Neural crest cell (in vitro differentiated cells): Measurements from ENCODE around the gene PRKCA. TPM values are rescaled to one million over a fixed set of nuclear protein-coding genes. Genes with fewer than 3 reads are reported as not detected.

Experiments used
- DNase-seq: peaks from one replicate; pipeline ENCODE4 v3.0.0; 2021; ENCODE audit warnings: low read depth, mixed read lengths, low spot score
- H3K27ac Mint-ChIP-seq: one replicate; pipeline ENCODE4 v1.8.0; 2021; ENCODE audit warnings: mild to moderate bottlenecking, mixed read lengths; ENCODE audit not compliant: unreplicated experiment
- H3K27me3 Mint-ChIP-seq: 2 replicates; pipeline ENCODE4 v1.8.0; 2021; ENCODE audit warnings: low read depth, mild to moderate bottlenecking, mixed read lengths
- H3K36me3 Mint-ChIP-seq: 2 replicates; pipeline ENCODE4 v1.8.0; 2021; ENCODE audit warnings: low read depth, mild to moderate bottlenecking, mixed read lengths
- H3K4me1 Mint-ChIP-seq: 2 replicates; pipeline ENCODE4 v1.8.0; 2021; ENCODE audit warnings: mixed read lengths
- H3K4me3 Mint-ChIP-seq: one replicate; pipeline ENCODE4 v1.8.0; 2021; ENCODE audit warnings: mild to moderate bottlenecking, mixed read lengths
- H3K9me3 Mint-ChIP-seq: 2 replicates; pipeline ENCODE4 v1.8.0; 2021; ENCODE audit warnings: mixed read lengths
- CTCF ChIP-seq: fragments of 200-600 bp; sonication (generic); conservative IDR thresholded peaks from 2 replicates; pipeline ENCODE4 v1.5.0; 2021; ENCODE audit warnings: antibody characterized with exemption, mild to moderate bottlenecking
- total RNA-seq: library from RNA; stranded (reverse); gene quantifications from 2 replicates; pipeline ENCODE4 v1.2.1, GENCODE V29; 2021

Gene PRKCA
- total RNA-seq, 1 donor from 2014 or later, result 22.7 TPM

GRCh38 chr17:66308856-66309255 is 6.4 kb downstream of the PRKCA start:
- no peaks in the 10 kb centered on the region for H3K9me3 Mint-ChIP-seq
- H3K27me3 Mint-ChIP-seq, result no peaks in the 10 kb centered on the region
- DNase-seq, result no peak
- no peak for TF ChIP-seq CTCF
- peaks cover 48% of the 10 kb centered on the region for H3K4me1 Mint-ChIP-seq
- H3K36me3 Mint-ChIP-seq, result peaks cover 8% of the 10 kb centered on the region
- H3K27ac Mint-ChIP-seq, result no peak overlapping the region
- H3K4me3 Mint-ChIP-seq, result no peak overlapping the region

DNA sequence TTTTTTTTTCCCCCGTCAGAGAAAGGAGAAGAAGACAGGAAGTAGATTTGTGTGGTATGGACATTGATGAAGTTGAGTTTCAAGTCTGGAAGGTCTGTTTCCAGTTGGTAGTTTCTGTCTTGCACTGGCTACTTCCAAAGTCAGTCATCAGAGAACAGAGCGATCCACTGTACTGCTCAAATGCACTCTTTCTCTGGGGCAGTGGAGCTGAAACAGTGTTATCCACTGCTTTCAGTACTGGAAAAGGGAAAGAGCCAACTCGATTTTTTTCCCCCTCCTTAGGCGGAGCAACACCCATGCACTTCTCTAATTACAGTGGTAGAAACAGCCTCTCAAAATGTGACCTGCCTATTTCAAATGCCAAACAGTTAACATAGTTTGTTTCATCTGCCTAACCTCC is 7.4 kb downstream of the PRKCA start:
- peak overlapping the region; percentile 17 for H3K4me3 Mint-ChIP-seq
- H3K27me3 Mint-ChIP-seq, result no peaks in the 10 kb centered on the region
- no peak for TF ChIP-seq CTCF
- peaks cover 8% of the 10 kb centered on the region for H3K36me3 Mint-ChIP-seq
- H3K9me3 Mint-ChIP-seq, result no peaks in the 10 kb centered on the region
- peak overlapping the region; percentile 29 for H3K27ac Mint-ChIP-seq
- no peak for DNase-seq
- peaks cover 40% of the 10 kb centered on the region for H3K4me1 Mint-ChIP-seq

- no peak for DNase-seq
- Mint-ChIP-seq H3K4me1 (peaks cover 31% of the 10 kb centered on the region), H3K9me3 (no peaks in the 10 kb centered on the region), H3K27ac (peak overlapping the region; percentile 40), H3K27me3 (no peaks in the 10 kb centered on the region), H3K4me3 (no peak overlapping the region), H3K36me3 (peaks cover 9% of the 10 kb centered on the region)
- TF ChIP-seq CTCF, result no peak
Observed at GRCh38 chr17:66310528-66311148, 8.2 kb downstream of the PRKCA start.

- Mint-ChIP-seq H3K4me3 (no peak overlapping the region), H3K27me3 (no peaks in the 10 kb centered on the region), H3K27ac (no peak overlapping the region), H3K36me3 (peaks cover 9% of the 10 kb centered on the region), H3K4me1 (peaks cover 21% of the 10 kb centered on the region), H3K9me3 (no peaks in the 10 kb centered on the region)
- DNase-seq, result no peak
- TF ChIP-seq CTCF, result no peak
Observed at GRCh38 chr17:66312912-66313311, 10.5 kb downstream of the PRKCA start.

DNA sequence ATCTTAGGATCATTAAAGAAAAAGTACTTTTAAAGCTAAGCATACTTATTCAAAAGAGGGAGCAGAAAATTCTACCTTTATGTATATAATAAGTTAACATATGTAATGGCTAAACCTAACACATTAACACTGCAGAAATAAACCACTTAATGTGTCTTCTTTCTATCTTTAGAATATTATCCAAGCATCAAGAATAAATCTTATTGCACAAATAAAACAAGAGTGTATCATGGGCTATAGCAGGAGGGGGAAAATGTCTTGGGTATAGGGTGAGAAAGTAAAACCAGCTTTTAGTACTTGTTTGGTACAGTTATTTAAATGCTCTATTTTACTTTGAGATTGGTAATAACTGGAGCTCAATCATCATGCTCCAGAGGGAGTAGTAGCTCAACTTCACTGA is 10.9 kb downstream of the PRKCA start:
- Mint-ChIP-seq H3K27ac (no peak overlapping the region), H3K9me3 (no peaks in the 10 kb centered on the region), H3K36me3 (peaks cover 9% of the 10 kb centered on the region), H3K4me1 (peaks cover 21% of the 10 kb centered on the region), H3K4me3 (no peak overlapping the region), H3K27me3 (no peaks in the 10 kb centered on the region)
- TF ChIP-seq CTCF, result no peak
- DNase-seq, result no peak
